Hepatic stellate cell (primary cell): Measurements from ENCODE around the gene SEZ6.

ENCODE experiments used
- DNase-seq: peaks from one replicate; pipeline ENCODE4 v3.0.0; 2011; ENCODE audit warnings: low spot score

Gene SEZ6

DNA sequence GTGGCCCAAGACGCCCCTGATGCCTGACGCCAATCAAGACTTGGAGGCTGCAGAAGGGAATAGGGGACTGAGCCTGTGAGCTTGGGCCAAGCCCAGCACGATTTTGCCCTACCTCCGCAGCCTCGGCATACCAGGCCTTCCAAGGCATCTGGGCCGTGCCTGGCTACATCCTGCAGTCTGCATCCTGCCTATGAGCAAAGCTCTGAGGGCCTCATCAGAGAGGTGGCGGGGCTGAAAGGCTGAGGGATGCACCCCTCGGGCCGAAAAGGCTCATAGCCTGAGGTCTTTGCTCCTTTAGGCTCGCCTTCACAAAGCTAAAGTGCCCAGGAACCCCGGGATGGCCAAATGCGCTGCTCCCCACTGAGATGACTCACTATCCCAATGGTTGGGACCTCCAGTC, 2.5 kb downstream of the SEZ6 start:
- no peak for DNase-seq

DNA sequence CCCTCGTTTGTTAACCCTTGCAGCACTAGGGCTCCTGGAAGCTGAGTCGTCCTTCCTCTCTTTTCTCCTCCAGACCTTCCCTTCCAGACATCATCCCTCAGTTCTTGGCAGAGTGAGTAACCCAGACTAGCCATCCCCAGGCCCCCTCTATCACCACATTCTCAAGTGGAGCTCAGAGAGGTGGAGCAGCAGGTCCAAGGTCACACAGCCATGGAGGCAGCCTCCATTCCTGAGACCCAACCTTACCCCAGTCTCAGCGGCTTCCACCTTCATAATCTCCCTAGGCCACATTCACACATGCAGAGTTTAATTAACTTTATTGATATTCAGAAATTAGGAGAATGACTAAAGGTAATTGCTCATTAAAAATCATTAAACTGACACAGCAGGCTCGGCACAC, 3.0 kb downstream of the SEZ6 start:
- DNase-seq, result no peak

DNA sequence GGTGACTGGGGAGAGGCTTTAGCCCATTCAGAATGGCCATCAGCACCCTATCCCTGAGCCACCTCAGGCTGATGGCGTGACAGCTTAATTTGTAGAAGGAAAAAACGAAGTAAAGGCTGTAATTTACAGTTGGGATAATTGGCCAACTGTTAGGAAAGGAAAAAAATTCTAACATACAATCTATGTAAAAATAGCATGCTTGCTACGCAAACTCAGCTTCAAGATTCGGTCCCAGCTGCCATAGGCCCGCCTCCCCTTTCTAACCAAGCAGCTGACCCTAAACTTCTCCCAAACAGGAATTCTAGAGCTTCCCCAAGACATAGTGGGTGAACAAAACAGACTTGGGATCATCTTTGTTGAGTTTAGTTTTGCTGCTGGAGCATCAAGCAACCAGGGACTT, 4.9 kb downstream of the SEZ6 start:
- DNase-seq, result no peak

DNA sequence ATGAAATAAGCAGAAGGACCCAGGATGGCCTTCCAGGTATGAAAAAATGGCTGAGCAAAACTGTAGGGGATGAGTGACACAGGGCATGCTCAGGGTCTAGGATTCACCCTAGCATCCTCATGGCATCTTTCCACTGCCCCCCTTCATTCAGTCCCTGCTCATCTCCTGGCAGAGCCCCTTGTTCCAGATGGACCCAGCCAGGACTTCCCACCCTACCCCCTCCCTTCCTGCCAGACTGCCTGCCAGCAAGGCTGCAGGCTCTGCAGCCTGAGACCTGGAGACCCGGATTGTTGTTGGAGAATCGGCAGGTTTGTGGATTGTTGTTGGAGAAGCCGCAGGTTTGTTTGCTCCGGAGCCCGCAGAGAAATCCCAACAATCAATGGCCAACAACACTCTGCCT, 6.6 kb downstream of the SEZ6 start:
- DNase-seq, result no peak

DNA sequence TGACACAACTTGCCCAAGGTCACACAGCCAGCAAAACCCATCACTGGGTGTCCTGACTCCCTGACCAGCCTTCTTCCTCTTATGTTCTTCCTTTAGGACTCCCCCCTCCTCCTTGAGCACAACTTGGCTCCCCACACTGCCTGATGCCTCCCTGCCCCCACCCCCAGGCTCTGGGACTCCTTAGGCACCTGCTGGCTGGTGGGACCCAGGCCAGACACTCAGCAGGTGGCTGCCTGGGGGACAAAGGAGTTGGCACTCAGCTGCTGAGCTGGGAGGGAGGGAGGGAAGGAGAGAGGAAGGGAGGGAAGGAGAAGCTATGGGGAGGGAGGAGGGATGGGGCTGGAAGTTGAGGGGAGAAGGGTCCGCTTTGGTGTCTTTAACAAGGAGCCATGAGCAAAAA, 8.0 kb downstream of the SEZ6 start:
- DNase-seq, result no peak

DNA sequence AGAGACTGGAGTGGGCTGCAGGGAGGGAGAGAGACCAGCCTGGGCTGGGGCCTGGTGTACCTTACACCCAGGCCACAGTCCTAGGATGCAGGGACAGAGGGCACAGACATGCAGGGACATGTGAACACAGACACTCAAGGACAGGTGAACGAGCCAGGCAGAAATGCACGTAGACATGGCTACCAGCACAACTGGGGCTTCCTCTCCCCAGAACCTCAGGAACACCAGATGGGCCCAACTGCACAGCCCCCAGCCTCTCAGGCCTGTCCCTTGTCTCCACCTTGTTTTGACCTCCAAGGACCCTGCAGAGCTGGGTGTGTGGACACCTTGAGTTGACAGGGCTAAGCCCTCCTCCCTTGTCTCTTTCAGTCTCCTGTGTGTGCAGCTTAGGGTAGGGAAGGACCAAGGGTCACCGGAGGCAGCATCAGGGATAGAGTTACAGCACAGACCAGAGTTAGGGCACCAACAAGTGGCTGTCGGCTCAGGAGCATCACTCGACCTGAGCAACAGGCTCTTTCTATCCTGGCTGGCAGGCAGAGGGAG, 9.2 kb downstream of the SEZ6 start:
- DNase-seq, result no peak

DNA sequence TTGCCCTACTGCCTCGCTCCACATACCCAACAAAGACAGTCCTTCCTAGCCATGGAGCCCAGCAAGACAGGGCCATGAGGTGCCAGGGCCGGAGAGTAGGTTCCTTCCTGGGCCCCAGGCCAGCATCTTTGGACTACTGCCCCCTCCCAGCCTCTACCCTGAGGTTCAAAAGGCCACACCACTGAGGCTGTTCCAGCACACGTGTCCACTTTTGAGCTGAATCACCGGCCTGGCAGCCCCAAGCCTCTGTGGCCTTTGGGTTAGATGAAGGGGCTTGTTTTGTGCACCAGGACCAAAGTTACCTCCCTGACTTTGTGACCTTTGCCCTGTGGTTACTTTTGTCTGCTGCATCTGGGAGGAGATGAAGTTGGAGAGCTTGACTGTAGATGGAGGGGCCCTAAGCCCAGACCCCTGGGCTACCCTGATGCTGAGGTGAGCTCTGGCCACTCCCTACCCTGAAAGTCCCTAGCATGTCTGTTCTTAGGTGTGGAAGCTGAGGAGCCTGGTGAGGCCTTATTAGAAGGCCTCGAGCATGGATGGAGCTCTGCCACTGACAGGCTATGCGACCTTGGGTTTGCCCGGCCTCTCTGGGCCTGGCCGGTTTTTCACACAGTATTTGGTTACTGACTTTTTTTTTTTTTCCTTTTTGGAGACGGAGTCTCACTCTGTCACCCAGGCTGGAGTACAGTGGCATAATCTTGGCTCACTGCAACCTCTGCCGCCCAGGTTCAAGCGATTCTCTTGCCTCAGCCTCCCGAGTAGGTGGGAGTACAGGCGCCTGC, 12.0 kb downstream of the SEZ6 start:
- DNase-seq, result no peak

DNA sequence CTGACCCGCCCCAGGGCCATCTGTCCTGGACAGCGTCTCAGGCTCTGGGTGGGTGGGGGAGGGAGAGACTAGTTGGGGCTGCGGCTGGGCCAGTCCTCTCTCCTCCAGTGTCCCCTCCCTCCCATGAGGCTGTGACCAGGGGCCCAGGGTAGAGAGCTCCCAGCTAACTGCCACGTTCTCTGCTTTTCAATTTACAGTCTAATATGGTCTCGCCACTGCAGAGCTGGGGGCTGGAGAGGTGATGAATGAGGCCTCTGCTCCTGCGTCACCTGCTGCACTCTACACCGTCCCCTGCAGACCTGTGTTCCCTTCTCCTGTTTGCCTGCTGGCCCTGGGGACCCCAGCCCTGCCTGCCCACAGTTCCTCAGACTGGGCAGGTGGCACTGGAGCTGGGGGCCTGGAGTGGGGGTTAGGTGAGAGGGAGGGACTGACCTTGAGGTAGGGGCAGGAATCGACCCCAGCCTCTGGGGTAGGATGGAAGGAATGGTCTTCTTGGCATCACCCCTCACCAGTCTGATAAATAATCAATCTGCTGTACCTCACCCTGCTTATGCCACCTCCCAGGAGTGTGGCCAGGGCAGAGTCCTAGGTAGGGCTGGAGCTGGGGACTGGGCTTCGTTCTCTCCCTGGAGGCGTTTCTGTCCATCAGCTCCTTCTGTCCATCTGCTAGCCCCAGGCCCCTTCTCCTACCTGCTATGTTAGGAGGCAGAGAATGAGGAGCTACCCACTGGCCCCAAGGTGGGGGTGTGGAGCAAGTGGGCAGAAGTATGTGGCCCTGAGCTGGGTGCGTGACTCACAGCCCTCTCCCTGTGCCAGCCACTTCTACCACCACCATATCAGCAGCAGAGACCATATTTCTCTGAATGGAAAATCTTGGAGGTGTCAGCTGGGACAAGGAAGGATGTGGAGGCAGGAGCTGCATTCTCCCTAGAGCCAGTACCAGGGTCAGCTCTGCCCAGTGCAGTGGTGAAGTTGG, 12.9 kb downstream of the SEZ6 start:
- no peak for DNase-seq

DNA sequence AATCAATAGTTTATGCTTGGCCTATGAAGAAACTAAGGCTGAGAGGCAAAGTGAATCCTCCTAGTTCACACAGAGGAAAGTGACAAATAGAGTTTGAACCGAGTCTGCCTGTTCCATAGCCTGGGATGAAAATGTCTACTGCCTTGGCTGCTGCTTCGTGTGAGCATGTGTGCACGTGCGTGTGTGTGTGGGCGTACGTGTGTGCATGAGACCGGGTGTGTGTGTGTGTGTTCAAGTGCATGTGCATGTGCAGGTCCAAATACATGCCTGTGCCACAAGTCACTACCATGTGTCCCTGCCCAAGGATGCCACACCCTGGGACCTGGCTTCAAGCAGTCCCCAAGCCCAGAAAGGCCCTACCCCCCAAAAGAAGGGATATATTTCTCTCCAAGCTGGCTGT, 13.6 kb downstream of the SEZ6 start:
- no peak for DNase-seq

DNA sequence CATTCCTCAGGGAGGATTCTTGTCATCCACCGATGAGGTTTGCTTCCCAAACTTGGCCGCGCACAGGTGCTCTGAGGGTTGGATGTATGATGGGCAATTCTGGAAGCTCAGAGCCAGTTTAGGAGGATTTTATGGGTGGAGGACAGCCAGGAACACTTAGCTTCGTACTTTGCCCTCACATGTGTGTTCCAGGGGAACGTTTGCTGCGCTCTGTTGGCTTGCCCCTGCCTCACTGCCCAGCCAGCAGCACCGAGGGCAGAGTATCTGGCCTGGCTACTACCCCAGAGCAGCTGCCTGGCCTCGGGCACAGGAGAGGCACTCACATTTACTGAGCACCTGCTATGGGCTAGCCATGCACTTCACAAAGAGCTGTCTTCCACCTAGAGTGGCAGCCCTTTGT, 14.1 kb downstream of the SEZ6 start:
- no peak for DNase-seq

DNA sequence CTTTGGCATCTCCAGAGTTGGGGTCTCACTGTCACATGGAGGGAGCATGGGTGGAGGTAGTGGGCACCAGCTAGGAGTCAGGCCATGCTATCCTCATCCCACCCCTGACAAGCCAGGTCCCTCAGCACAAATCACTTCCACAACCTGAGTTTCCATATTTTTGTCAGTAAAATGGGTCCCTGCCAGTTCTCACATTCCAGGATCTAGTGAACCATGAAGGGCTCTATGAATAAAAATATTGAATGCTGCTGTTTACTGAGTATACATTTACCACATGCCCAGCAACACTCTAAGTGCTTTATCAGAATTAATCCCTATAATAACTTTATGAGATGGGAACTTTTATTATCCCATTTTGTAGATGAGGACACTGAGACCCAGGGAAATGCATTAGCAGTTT, 16.8 kb downstream of the SEZ6 start:
- no peak for DNase-seq

DNA sequence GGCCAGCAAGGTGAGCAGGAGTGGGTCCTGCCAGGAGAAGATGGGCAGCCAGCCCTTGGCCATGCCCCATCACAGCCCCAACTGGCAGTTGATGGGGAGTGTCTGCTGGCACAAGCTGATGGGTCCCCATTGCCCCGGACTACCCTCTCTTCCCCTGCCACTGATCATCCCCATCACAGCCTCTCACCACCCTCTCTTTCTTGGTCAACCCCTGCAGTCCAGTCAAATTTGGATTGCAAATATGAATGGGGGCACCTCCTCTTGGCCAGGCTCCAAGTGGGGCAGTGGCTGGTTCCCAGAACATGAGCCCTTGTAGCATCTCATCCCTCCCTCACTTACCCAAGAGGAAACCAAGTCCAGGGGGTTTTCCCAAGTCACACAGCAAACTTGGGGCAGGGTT, 17.4 kb downstream of the SEZ6 start:
- no peak for DNase-seq

DNA sequence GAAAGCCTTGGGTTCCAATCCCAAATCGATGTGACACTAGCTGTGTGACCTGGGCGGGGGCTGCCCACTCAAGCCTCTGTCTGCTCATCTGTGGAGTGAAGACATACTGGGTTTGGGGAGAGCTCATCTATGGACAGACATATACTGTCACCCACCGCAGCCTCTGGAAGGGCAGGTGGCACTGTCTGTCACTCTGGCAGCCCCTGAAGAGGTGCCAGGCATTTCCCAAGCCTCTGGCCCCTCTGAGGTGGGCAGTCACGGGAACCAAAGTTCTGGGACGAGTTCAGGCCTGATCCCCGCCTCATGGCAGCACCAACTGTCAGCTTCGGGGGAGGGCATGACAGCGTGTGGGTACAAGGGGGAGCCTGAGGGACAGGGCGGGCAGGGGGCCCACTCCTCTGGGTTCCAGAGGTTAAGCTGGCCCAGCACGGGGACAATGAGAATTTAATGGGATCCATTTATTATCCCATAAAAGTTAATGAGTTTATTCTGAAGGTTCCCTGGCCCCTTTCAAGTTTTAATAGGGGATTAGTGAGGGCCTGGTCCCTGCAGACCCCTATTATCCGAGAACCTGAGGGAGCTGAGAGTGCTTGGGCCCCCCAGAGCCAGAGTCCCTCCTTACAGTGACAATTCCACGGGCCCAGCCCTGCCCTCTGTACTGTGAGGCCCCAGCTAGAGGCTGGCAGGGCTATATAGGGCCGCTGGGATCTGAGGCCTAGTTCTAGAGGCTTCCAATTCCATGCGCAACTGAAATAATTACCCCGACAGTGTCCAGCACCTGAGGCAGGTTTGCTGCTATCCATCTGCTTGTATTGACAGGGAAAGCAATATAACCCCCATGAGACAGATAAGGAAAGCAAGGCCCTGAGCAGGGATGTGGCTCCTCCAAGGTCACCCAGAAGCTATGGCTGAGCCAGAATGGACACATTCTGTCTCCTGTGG, 18.8 kb downstream of the SEZ6 start:
- no peak for DNase-seq

DNA sequence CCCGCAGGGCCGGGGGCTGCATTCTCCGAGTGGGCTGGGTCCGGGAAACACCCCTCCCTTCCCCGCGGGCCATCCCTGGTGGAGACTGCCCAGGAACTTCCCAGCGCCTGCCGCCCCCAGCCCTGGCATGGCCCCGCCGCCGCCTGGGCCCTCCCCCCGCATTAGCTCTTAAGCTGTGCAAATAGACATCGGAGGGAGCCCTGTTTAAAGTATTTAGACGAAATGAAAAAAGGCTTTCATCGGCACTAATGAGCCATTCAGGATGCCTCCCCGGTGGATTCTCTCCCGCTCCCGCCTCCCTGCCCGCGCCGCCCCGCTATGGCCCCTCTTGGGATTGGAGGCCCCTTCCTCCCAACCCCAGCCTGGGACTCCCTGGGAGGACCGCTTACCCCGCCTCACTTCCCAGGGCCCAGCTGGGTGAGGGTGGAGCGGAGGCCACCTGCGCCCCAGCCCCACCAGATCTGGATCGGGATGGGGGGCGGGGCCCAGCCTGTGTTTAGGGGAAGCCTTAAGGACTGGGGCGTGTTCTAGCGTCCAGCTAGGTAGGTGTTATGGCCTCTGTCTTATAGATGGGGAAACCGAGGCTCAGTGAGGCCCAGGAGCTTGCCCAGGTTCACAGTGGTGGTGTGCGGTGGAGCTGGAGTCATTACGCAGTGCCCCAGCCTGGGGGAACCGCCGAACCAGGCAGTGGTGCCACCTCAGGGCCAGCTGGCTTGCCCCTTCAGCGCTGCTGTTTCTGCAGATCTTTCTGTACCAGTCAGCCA, 19.7 kb downstream of the SEZ6 start:
- DNase-seq, result no peak

DNA sequence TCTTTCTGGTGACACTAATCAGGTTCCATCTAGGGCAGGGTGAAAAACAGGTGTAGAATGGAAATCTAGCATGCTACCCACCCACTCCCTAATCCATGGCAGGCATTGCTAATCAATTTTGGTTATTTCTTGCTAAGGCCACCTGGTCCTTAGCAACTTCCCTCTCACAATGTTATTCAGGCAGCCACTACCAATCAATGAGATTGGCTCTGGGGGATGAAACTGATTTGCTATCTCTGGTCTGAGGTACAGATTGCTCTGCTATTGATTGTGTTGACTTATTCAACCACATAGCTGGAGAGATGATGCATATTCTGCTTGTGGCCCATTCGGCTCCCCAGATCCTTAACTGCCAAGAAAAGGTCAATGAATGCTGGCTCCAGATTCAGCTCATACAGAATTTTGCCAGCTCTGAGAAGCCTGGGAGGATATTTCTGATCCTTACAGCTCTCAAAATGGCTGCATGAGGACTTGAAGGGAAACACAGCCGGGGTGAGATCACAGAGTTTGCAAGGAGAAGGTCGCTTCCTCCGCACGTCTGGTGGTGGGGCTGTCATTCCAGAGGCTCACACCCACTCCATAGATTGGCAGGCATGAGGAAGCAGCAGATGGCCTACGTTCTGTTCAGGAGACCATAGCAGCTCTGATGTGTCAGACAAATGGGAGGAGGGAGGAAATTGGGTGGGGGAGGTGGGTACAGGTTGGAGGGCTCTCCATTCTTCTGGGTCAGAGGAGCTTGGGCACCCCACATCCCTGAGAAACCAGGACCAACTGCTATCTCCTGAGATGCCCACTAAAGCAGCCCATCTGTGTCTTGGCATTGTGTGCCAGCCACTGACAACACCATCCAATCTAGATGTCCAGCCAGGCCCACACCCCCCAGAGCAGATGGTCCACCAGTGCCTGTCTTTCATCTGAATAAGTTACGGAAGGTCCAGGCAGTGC, 22.3 kb downstream of the SEZ6 start:
- DNase-seq, result no peak

DNA sequence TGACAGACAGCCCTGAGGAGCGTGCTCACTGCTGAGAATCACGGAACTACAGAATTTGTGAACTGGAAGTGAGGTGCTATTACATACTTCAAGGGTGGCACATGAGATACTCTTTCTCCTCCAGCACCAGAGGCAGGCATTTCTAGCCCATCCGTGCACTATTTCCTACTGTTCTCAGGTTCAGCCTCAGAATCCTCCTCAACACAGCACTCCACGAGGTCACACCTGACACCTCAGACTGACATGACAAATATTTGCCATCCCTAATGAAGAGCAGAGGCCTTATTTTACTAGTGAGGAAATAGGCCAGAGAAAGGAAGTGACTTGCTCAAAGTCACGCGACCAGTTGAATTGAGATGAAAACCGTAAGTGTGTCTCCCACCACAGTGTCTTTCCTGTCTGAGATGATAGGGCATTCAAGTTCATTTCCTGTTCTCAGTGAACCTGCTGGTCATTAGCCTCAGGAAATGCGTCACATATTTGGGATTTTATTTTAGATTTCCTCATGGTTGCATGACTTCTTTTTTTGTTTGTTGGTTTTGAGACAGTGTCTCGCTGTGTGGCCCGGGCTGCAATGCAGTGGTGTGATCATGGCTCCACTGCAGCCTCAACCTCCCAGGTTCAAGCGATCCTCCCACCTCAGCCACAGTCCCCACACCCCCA, 23.6 kb downstream of the SEZ6 start:
- no peak for DNase-seq

DNA sequence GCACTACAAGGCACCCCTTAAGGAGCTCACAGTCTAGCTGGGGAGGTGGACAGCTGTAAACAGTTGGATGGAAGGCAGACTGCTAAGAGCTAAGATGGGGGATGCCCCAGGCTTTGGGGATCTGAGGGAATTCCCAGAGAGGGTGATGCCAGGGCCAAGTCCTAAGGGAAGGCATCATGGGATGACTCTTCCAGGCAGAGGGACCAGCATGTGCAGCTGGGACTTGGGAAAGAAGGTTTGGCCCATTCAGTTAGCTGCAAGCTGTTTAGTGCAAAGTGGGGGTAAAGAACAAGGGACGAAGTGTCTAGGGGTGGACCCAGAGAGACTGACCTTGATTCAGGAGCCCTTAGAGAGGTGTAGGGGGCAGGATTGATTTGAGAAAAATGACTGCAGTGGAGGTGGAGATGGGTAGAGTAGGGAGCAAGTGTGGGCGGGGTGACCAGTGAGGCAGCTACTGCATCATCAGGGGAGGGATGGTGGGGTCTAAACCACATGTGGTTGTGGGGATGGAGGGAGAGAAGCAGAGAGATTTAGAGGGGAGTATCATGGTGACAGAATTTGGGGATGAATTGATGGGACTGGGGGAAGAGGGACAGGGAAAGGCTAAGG, 27.4 kb downstream of the SEZ6 start:
- no peak for DNase-seq

DNA sequence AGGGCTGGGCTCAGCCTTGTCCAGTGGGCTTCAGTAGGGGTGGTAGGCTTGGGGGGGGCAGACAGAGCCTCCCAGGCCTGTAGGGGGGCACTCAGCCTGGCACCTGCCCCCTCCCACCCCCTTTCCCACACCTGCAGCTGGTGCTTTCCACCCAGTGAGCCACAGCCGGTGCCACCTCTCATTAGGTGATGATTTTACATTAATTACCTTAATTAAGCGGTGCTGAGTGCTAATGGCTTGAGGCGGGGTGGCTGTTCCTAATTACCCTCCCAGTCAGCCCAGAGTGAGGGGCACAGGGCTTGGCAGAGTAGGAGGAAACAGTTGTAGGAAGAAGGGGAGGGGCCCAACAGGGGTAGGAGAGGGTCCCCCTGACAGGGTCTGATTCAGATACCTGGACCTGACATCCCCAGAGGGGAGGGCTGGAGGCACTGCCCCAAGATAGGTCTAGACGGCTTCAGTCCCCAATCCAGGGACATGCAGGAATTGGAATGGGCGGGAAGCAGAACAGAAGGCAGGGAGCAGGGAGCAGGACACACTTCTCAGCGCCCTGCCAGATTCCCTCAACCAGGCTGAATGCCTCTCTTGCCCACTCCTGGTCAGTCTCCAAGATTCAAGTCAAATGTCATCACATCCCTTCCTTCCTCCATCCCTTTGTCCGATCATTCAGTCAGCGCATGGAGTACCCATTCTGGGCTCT, 28.0 kb downstream of the SEZ6 start:
- DNase-seq, result no peak
